GM12891 (cell line): Measurements from ENCODE around the gene TNKS2.

Experiments used
- DNase-seq: peaks from one replicate; pipeline ENCODE4 v3.0.0; 2011; ENCODE audit warnings: low spot score; ENCODE audit not compliant: insufficient read length
- FAIRE-seq: peaks from 2 replicates; lab custom pipeline; 2011; peaks lifted over from hg19 to GRCh38; lab: Jason Lieb, UNC
- PAX5 ChIP-seq: IDR thresholded peaks from 2 replicates; pipeline ENCODE4 v1.6.1; 2011; ENCODE audit warnings: low read length, moderate library complexity, mild to moderate bottlenecking; ENCODE audit not compliant: insufficient read depth, severe bottlenecking
- POLR2A ChIP-seq: IDR thresholded peaks from 2 replicates; pipeline ENCODE4 v1.6.1; 2011; ENCODE audit warnings: low read depth, low read length, control low read depth
- POLR2AphosphoS5 ChIP-seq: IDR thresholded peaks from 2 replicates; pipeline ENCODE4 v1.6.1; 2011; ENCODE audit warnings: low read depth, low read length, control low read depth
- POU2F2 ChIP-seq: IDR thresholded peaks from 2 replicates; pipeline ENCODE4 v1.6.1; 2011; ENCODE audit warnings: low read depth, mild to moderate bottlenecking, control low read depth, low read length, moderate library complexity
- SPI1 ChIP-seq: IDR thresholded peaks from 2 replicates; pipeline ENCODE4 v1.6.1; 2011; ENCODE audit warnings: low read depth, low read length, control low read depth
- TAF1 ChIP-seq: IDR thresholded peaks from 2 replicates; pipeline ENCODE4 v1.6.1; 2011; ENCODE audit warnings: low read depth, low read length, control low read depth

The TNKS2 gene

GRCh38 chr10:91860885-91861284, 62.7 kb downstream of the TNKS2 start:
- FAIRE-seq (no peak), DNase-seq (no peak)
- TF ChIP-seq POLR2AphosphoS5 (no peak), POU2F2 (no peak), SPI1 (no peak)

GRCh38 chr10:91864099-91864498, 65.9 kb downstream of the TNKS2 start:
- FAIRE-seq (no peak), DNase-seq (no peak)
- no peak for TF ChIP-seq PAX5
- no peak for TF ChIP-seq POU2F2
- TF ChIP-seq SPI1: no peak
- TF ChIP-seq POLR2A: no peak
- no peak for TF ChIP-seq POLR2AphosphoS5
- TF ChIP-seq TAF1: no peak

- DNase-seq: no peak
- no peak for FAIRE-seq
Observed at GRCh38 chr10:91864744-91865143, 66.5 kb downstream of the TNKS2 start.

GRCh38 chr10:91865562-91866081, 67.4 kb downstream of the TNKS2 start:
- TF ChIP-seq PAX5 (no peak), SPI1 (no peak)
- FAIRE-seq: no peak

More at GRCh38 chr10:91864744-91865143, 66.5 kb downstream of the TNKS2 start:
- TF ChIP-seq POLR2AphosphoS5 (no peak), SPI1 (no peak), POLR2A (no peak), PAX5 (no peak), TAF1 (no peak), POU2F2 (no peak)

GRCh38 chr10:91875156-91875555, 76.9 kb downstream of the TNKS2 start:
- no peak for DNase-seq
- no peak for TF ChIP-seq PAX5
- no peak for TF ChIP-seq TAF1
- TF ChIP-seq SPI1: no peak
- no peak for TF ChIP-seq POLR2AphosphoS5
- no peak for TF ChIP-seq POLR2A
- no peak for TF ChIP-seq POU2F2
- no peak for FAIRE-seq

More at GRCh38 chr10:91865562-91866081, 67.4 kb downstream of the TNKS2 start:
- DNase-seq: no peak

GRCh38 chr10:91875779-91876178, 77.6 kb downstream of the TNKS2 start:
- no peak for TF ChIP-seq POLR2A
- TF ChIP-seq TAF1: no peak
- TF ChIP-seq POU2F2: no peak
- TF ChIP-seq POLR2AphosphoS5: no peak
- no peak for TF ChIP-seq PAX5
- no peak for TF ChIP-seq SPI1
- no peak for DNase-seq
- no peak for FAIRE-seq

- TF ChIP-seq SPI1: no peak
- no peak for TF ChIP-seq POLR2AphosphoS5
- no peak for FAIRE-seq
Observed at GRCh38 chr10:91879515-91880170, 81.4 kb downstream of the TNKS2 start.

GRCh38 chr10:91880310-91880709, 82.1 kb downstream of the TNKS2 start:
- TF ChIP-seq POLR2AphosphoS5: no peak
- no peak for TF ChIP-seq POLR2A
- no peak for TF ChIP-seq SPI1
- TF ChIP-seq POU2F2: no peak
- no peak for TF ChIP-seq PAX5
- TF ChIP-seq TAF1: no peak
- FAIRE-seq (no peak), DNase-seq (no peak)

More at GRCh38 chr10:91879515-91880170, 81.4 kb downstream of the TNKS2 start:
- no peak for DNase-seq

GRCh38 chr10:91883549-91884444, 85.6 kb downstream of the TNKS2 start:
- FAIRE-seq (no peak), DNase-seq (no peak)
- TF ChIP-seq POLR2AphosphoS5 (no peak), POU2F2 (no peak), SPI1 (no peak), TAF1 (no peak)
